A549 (cell line): ENCODE results near the gene P4HTM.
"Not testable (repeated sequence)": the region's sequence is repeated elsewhere in the genome, so short reads cannot be mapped to it uniquely, and the experiment has no call there.

Experiments
- BHLHE40 ChIP-seq: IDR thresholded peaks from 2 replicates; pipeline ENCODE4 v1.6.1; 2012; ENCODE audit warnings: low read depth, low read length, inconsistent platforms
- CEBPB ChIP-seq, 2 experiments: fragments of >200 bp in 1 of 2; sonication (Bioruptor Twin) in 1 of 2; formaldehyde crosslinking in 1 of 2; IDR thresholded peaks; 2 replicates each; pipeline ENCODE4 v1.6.1; 2012 to 2016
- CHD2 ChIP-seq: fragments of 150-350 bp; IDR thresholded peaks from 2 replicates; pipeline ENCODE4 v1.6.1; 2014; ENCODE audit warnings: low read length; ENCODE audit not compliant: partially characterized antibody
- CTCF ChIP-seq: fragments of >200 bp; sonication (Bioruptor Twin); formaldehyde crosslinking; IDR thresholded peaks from 3 replicates; pipeline ENCODE4 v1.5.1; 2016
- EP300 ChIP-seq, 2 experiments: fragments of >200 bp; sonication (Bioruptor Twin); formaldehyde crosslinking; IDR thresholded peaks; 2 replicates in 1 of 2; 3 replicates in 1 of 2; pipeline ENCODE4 v1.6.1; 2016 to 2017
- HDAC2 ChIP-seq: fragments of 200-600 bp; sonication (generic); IDR thresholded peaks from 2 replicates; pipeline ENCODE4 v1.6.1; 2016
- MAX ChIP-seq: IDR thresholded peaks from 2 replicates; pipeline ENCODE4 v1.6.1; 2012
- POLR2A ChIP-seq: IDR thresholded peaks from 2 replicates; pipeline ENCODE4 v1.6.1; 2012; ENCODE audit warnings: mild to moderate bottlenecking, low read length
- REST ChIP-seq: fragments of 200-600 bp; sonication (generic); IDR thresholded peaks from 2 replicates; pipeline ENCODE4 v1.6.1; 2016; ENCODE audit warnings: antibody characterized with exemption, mild to moderate bottlenecking, moderate library complexity
- RFX5 ChIP-seq: fragments of 450-650 bp; IDR thresholded peaks from 2 replicates; pipeline ENCODE4 v1.7.1; 2014; ENCODE audit warnings: antibody characterized with exemption, mild to moderate bottlenecking, moderate library complexity
- ZFP36 ChIP-seq: fragments of 450-650 bp; IDR thresholded peaks from 2 replicates; pipeline ENCODE4 v1.6.1; 2014; ENCODE audit warnings: borderline replicate concordance; ENCODE audit not compliant: partially characterized antibody

- TF ChIP-seq CTCF; POLR2A; CEBPB (IDR thresholded peaks at IDR 0.05); MAX; EP300 (IDR thresholded peaks at IDR 0.05); ZFP36; REST; CHD2; BHLHE40; RFX5; HDAC2: not testable (repeated sequence)
Measured at GRCh38 chr3:49008627-49009026, 18.6 kb downstream of the P4HTM start.
